NCI-H128 (cell line): ENCODE measurements around the gene JPH4.

Source experiments
- DNase-seq: peaks from one replicate; lab custom pipeline; 2025; ENCODE audit not compliant: unreplicated experiment; lab: John Stamatoyannopoulos, UW

The JPH4 gene

GRCh38 chr14:23564876-23565275 is 13.7 kb downstream of the JPH4 start:
- no peak for DNase-seq

- DNase-seq, result no peak
Observed at GRCh38 chr14:23564181-23564812, 14.3 kb downstream of the JPH4 start.

GRCh38 chr14:23563473-23564180 is 15.0 kb downstream of the JPH4 start:
- DNase-seq, result no peak

DNA sequence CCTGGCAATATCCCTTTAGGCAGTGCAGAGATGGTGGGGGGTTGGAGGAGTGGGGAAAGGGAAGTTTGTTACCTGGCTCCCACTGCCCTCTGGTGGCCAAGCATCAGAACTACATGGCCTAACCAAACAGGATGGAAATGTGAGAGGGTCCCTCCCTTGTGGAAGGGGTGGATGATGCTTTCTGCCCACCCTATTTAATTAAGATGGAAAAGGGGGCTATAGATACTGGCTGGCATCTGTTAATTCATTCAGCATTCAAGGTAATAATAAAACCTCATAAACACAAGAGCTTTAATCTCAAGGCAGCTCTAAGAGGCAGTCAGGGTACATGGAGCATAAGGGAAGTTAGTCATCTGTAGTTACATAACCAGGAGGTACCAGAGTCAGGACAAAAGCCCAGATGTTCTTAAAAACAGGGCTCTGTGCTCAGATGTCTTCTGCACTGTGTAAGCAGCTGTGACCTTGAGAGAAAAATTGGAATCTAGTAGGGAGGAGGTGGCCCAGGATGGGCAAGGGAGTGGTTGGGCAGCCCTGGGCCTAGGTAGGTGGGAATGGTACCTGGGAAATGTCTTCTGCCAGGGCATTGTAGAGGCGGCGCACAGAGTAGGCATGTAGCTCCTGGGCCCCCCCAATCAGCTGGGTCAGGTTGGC is 15.6 kb downstream of the JPH4 start:
- no peak for DNase-seq

GRCh38 chr14:23561873-23562821 is 16.4 kb downstream of the JPH4 start:
- DNase-seq, result no peak

DNA sequence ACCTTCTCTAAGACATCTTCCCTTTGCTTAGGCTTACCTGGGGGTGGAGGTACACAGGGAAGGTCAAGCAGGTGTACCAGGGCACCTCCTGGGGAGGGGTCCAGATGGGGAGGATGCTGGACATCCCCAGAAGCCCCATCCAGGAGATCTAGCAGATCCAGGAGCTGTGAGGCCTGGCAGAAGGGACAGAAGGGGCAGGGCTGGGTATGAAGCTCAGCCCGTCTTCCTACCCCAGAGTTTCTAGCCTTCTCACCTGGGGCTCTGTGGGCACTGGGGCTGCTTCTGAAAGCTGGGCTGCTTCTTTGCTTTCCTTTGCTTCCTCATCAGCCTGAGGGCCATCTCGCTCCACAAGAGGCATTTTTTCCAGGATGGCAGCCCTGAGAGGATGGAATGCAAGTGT is 17.3 kb downstream of the JPH4 start:
- no peak for DNase-seq

GRCh38 chr14:23559926-23560520 is 18.6 kb downstream of the JPH4 start:
- DNase-seq, result no peak

GRCh38 chr14:23559010-23559925 is 19.3 kb downstream of the JPH4 start:
- peak; percentile 44 for DNase-seq

GRCh38 chr14:23558346-23559009 is 20.1 kb downstream of the JPH4 start:
- DNase-seq, result no peak

DNA sequence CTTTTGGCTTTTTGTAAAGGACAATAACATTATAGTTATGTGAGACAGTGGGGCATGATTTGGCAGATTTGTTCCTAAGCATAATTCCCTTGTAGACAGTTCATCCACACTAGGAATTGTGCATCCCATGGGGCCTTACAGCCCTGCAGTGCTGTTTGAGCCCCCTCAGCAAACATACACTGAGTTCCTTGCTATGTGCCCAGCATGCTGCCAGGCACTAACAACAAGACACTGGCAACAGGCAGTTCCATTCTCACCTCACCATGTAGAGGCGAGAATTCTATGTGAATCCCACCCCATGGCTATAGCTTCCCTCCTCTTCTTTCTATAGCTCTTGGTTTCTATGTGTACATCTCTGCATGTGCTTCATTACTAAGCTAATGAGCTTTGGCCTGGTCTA is 20.6 kb downstream of the JPH4 start:
- no peak for DNase-seq

DNA sequence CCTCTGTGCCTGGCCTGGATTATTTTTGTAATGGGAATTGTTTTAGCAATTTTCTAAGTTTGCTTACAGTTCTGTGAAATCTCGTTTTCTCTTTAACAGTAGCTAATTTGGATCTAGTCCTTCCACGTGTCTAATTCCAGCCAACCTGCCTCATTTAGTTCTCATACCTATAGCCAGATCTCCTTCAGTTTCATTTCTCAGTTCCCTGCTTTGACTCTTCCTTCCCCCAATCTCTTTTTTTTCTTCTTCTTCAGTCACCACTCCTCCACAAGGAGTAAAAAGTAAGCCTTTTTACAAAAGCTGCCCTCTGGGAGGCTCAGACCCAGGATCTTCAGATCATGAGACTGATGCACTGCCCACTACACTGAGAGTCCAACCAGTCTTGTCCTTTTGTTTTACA is 21.1 kb downstream of the JPH4 start:
- no peak for DNase-seq

- no peak for DNase-seq
Observed at GRCh38 chr14:23556700-23557440, 21.7 kb downstream of the JPH4 start.

GRCh38 chr14:23555882-23556699 is 22.5 kb downstream of the JPH4 start, which contains the start of gene THTPA:
TSS of gene THTPA (plus strand) at chr14:23556271. CDS start at chr14:23556758, 487 bp downstream.
- DNase-seq, result peak; percentile 83

DNA sequence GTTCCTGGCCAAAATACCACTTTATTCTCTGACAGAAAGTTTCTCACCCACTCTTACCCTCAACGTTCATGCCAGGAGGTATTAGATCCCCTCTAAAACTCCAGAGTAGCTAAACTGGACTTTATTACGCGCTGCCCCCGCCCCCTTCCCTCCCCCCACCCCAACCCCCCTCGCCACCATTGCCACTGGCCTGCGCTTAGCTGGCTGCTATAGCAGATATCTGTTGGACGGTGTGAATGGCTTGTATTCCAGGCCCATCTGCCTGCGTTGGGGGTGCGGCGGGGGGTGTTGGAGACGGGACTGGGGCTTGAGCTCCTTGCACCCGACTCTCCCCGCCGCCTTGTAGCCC is 23.1 kb downstream of the JPH4 start:
- DNase-seq, result no peak

DNA sequence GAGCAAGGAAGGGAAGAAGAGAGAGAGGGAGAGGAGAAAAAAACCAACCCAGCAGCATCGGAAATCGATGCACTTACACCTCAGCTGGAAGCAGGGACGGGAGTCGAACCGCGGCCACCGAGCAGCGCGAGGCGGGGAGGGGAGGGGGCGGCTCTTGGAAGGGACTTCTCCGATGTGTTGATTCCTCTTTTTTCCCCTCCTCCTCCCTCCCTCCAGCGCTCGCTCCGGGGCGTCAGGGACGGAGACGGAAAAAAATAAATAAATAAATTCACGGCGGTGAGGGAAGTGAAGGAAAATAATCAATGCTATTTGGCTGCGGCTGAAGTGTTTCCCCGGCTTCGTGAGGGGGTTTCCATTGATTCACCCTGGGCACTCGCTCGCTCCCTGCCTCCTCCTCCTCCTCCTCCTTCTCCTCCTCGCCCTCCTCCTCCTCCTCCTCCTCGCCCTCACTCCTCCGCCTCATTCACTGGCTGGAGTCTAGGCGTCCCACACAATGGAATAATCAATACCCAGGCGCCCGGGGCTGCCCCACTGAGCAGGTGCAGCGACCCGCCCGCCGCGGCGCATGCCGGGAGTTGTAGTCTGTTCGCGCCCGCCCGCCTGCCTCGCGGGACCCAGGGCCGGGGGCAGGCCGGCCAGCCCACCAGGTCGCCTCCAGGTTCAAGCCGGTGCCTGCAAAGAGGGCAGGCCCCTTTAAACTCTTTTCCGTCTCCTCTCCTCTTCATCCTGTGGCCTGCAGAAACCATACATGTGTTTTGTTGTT is 27.1 kb downstream of the JPH4 start, which contains the start of gene ZFHX2:
ZFHX2 (minus strand) TSS at position 500 of the 763 bp plus-strand sequence. CDS start 16,440 bp downstream, outside the sequence.
- peak; percentile 85 for DNase-seq

DNA sequence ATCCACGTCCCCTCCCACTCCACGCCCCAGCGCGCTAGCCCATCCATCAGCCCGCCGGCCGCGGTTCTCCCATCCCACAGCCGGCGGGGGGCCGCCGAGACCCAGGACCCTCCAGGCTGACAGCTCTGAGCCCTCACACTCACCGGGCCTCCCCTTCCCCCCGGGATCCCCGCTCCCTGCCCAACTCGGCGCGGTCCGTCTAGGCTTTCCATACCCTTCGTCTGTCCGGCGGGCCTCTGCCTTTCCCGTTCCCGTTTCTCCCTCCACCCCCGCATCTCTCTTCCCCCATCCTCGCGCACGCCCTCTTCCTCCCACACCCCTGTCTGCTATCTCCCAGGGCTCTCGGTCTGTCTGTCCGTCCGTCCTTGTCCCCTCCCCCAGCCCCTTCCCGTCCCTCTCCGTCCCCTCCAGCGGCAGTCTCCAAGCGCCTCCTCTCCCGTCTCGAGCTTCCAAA is 27.8 kb downstream of the JPH4 start:
- no peak for DNase-seq
